Tracheal epithelial cell (primary cell): ENCODE data around the gene CAMK2A. TPM values are rescaled to one million over a fixed set of nuclear protein-coding genes. Genes with fewer than 3 reads are reported as not detected.

Experiments
- total RNA-seq: library from RNA; depleted of rRNA; stranded (reverse); fragments of >200 nt; gene quantifications from 2 replicates; pipeline ENCODE4 v1.2.1, GENCODE V29; 2014

The CAMK2A gene
- total RNA-seq: under 0.01 and 0.24 TPM in 2 replicates

GRCh38 chr5:150289551-150290390 is at the start of gene CAMK2A:
CAMK2A (minus strand) TSS chr5:150289773; CDS start chr5:150289625, 148 bp downstream.

GRCh38 chr5:150302301-150303069 is 12.9 kb upstream of the CAMK2A start, which contains the start of gene ARSI:
ARSI (minus strand) TSS chr5:150302905; CDS start chr5:150302373, 532 bp downstream.

GRCh38 chr5:150189728-150190502 is 99.7 kb downstream of the CAMK2A start, which contains the start of gene SLC6A7:
SLC6A7 (plus strand) TSS chr5:150190062; CDS start chr5:150190328, 266 bp downstream.

Other genes with a start within 250 kb of the CAMK2A start
- under 0.01 TPM in 1 of 2 replicates, not detected in the other for gene CSF1R, start 203.2 kb downstream of the CAMK2A start, total RNA-seq
- under 0.01 and 0.24 TPM in 2 replicates for gene PDGFRB, start 133.9 kb downstream of the CAMK2A start, total RNA-seq
- gene CDX1, start 123.0 kb downstream of the CAMK2A start, total RNA-seq: under 0.01 TPM in 1 of 2 replicates, not detected in the other
- gene SLC6A7, start 99.7 kb downstream of the CAMK2A start, total RNA-seq: under 0.01 TPM in 1 of 2 replicates, not detected in the other
- gene ARSI, start 13.1 kb upstream of the CAMK2A start, total RNA-seq: 14.9 and 29.6 TPM in 2 replicates
- 13.0 and 14.5 TPM in 2 replicates for gene TCOF1, start 67.9 kb upstream of the CAMK2A start, total RNA-seq
- 4.0 and 6.7 TPM in 2 replicates for gene CD74, start 123.1 kb upstream of the CAMK2A start, total RNA-seq
- 4,679 and 5,221 TPM in 2 replicates for gene RPS14, start 160.0 kb upstream of the CAMK2A start, total RNA-seq
- gene NDST1, start 218.4 kb upstream of the CAMK2A start, total RNA-seq: 40.7 and 56.3 TPM in 2 replicates